UCSD-AML1 (cell line): Measurements from ENCODE around the gene RLBP1.

Experiments used
- DNase-seq: peaks from one replicate; lab custom pipeline; 2025; ENCODE audit not compliant: unreplicated experiment; lab: John Stamatoyannopoulos, UW

Gene RLBP1

DNA sequence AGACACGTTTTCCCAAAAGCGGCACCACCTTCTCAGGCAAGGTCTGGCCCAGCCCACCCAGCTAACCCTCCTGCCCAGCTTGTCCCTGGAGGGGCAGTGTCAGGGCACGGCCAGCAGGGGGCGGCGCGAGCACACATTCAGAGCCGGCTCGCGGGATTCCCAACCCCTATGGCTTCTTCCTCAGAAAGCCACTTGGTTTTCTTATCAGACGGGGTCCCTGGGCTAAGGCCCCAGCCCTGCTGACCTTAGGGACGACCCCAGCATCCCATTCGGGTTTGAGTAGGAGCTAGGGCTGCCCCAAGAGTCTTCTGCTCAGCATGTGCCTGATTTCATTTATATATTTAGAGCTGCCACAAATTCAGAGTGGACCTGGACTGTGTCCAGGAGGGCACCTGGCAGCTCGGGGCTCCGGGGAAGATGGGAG is 14.5 kb downstream of the RLBP1 start:
- peak; percentile 78 for DNase-seq

DNA sequence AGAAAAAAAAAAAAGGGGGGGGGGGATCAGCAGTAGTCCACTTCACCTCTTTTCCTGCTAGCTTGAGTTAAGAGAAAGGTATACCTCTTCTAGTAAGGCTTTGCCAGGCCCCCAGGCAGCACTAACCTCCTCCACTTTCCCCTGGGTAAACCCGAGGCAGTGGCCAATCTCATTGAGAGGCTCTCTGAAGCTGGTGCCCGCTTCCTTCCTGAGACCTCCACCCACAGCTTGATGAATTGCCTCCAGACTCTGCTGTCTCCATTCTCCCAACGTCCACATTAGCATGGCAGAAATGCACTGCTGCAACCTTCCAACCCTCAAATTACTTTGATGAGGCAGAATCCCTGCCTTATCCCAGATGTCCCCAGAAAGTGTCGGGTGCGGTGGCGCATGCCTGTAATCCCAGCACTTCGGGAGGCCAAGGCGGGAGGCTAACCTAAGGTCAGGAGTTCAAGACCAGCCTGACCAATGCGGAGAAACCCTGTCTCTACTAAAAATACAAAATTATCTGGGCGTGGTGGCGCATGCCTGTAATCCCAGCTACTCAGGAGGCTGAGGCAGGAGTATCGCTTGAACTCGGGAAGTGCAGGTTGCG is 15.3 kb downstream of the RLBP1 start:
- DNase-seq: peak; percentile 39

DNA sequence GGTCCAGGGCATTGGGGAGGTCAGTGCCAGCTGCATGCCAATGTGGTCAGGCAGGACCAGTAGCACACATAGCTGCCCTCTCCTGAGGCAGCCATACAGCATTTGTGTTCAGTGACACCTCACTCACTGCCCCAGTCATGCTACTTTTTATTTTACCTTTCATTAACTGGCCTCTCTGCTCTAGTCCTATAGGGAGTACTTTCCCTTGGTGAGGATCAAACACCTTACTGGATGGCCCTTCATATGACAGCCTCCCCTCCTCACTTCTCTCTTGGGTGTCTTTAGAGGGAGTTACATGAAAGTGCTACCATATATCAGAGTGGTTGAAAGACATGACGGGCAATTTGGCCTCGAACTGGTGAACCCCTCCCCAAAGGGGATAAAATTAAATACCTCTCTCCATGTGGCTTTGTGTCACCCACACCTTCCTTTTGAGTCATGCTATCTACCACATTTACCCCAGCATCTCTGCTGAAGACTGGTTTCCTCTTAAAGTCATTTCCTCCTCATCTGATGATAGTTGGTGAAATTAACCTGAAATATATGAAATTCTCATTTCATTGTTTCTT is 17.6 kb downstream of the RLBP1 start:
- no peak for DNase-seq

DNA sequence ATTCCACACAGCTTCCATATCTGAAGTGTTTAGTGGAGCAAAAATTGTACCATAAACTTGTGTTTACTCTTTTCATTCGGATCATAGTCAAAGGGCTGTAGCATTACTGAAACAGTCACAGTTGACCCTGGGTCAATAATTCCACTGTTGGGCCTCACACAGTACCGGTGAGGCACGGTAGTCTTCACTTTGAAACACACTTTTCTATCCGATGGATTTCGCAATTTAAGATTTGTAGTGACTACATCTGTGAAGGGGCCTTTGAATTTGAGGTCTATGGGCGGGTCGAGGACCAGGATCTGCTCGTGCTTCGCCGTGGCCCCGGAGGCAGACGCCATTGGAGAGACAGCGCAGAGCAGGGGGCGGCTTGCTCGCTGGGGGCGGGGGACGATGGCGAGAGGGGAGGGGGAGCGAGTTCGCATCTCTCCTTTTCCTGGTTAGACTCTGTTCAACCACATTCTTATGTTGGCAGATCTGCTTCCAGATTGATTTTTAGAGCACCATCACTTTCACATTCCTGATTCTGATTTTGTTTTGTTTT is 19.8 kb downstream of the RLBP1 start:
- no peak for DNase-seq

DNA sequence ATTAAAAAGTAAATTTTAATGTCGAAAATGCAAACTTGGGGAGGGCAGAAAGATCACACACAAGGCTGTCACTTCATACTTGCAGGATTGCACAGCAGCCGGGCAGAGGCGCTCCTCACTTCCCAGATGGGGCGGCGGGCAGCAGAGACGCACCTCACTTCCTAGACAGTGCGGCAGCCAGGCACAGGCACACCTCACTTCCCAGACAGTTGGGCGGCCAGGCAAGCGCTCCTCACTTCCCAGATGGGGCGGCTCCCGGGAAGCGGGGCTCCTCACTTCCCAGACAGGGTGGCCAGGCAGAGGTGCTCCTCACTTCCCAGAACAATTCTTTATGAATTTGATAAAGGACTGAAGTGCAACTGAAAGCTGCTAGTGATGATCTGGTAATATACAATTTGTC is 21.2 kb downstream of the RLBP1 start:
- DNase-seq: no peak

DNA sequence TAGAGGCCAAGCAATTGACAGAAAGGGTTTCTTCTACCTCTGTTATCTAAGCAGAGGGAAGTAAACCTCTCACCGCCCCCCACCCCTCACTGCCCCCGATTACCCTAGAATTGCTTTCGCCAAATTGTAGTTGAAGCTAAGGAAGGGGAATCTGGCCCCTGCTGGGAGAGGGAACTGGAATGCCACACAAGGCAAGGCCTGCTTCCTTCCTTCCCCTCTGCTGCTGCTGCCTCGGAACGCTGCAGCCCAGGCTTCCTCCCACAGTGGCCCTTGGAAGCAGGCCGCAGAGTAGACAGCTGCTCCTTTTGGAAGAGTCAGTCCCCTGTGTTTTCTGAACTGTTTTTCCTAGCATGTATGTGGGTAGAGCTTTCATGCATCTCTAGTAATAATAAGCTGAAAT is 21.6 kb downstream of the RLBP1 start:
- peak; percentile 47 for DNase-seq

DNA sequence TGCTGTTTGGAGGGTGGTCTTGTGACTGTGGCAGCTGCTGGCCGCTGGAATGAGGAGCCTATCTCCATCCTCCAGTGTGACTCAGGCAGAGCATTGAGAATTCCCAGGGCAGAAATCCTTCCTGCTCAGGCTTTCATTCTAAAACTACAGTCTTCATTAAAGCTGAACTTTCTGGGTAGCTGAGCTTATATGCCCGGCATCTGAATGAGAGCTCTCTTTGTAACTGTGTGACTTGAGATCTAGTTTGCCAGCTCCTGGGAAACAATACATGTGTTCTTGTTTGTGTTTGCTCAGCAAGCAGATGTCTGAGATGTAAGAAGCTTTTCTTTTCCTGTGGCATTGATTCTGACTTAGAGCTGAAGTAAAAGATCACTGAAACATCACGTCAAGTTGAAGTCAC is 22.4 kb downstream of the RLBP1 start:
- no peak for DNase-seq

DNA sequence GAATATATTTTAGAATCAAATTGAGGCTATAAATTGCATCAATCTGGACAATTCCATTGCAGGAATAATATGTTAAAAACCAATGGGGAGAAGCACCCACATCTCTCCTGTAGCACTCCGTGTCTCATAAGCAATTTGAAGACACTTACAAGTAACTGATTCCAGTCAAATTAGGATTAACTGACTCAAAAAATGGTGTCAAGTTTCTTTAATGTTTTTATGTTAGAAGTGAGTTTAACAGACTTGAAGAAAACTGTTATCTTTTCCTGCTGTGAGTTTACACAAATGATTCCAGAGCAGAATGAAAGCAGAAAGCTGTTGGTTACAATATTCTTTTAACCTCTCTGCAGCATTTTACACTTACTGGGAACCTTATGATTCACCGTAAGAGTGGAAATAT is 23.2 kb downstream of the RLBP1 start:
- no peak for DNase-seq

DNA sequence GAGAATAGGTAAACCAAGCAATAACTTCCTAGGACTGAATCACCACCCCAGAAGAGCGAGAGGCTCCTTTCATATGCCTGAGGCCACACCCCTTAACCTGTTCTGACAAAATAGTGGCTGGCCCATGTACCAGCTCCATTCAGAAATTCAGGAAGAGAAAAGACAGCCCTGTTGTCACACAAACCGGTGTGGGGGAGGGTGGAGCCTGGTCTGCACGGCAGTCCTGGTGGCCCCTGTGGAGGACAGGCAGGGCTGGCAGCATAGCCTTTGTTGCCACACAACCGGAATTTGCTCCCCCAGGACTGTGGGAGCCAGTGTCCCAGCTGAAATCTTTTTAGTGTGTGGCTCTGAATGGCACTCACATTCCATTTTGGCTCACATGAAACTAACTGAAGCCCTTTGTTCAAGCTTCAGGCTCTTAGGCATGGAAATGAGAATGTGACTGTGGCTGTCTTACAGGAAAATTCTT is 23.8 kb downstream of the RLBP1 start:
- peak; percentile 32 for DNase-seq

DNA sequence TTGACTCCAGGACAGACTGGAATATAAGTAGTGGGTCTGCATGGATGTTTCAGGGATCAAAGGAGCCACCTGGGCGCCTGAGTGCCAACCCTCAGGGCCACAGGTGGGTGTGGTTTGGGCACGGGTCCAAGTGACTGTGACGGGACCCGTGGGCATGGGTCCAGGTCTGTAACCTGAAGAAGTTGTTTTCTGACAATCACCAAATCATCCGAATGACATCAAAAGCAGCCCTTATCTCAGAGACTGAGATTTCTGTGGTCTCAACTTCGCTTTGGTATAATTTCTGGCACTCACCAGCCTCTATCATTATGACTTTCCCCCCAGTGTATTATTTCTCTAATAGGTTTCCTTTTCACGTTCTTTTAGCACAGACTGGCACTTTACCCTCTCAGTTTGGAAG is 24.4 kb downstream of the RLBP1 start:
- DNase-seq: no peak

DNA sequence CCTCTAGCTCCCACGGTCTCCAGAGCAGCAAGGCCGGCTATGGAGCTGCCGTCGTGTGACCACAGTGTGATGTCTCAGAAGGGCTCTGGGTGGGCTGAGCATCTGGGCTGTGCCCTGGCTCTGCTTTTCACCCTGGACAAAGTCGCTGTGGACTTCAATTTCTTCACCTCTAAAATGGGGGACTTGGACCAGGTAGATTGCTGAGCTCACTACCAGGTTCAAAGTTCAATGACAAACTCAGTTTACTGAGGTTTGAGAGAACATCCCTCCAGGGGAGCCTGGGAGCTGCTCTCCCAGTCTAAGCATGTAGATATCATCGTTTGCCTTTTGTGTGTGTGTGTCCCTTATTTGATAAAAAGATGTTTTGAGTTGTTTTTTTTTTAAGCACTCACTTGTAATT is 25.1 kb downstream of the RLBP1 start:
- no peak for DNase-seq

DNA sequence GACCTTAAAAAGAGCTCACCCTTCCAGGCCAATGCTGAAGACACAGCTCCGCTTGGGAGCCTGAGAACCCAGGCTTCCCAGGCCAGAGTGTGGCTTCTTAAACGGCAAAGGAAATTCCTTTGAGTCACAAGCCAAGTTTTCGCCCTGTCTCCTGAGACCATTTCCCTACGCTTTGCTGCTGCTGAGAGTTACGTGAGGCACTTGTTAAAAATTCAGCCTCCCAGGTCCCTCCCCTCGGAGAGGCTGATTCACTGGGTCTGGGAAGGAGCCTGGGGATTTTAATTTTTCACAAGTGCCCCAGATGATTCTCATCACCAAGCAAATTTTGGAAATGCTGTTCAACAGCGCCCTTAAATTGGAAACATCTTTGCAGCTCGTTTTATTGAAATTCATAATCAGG is 25.5 kb downstream of the RLBP1 start:
- no peak for DNase-seq

DNA sequence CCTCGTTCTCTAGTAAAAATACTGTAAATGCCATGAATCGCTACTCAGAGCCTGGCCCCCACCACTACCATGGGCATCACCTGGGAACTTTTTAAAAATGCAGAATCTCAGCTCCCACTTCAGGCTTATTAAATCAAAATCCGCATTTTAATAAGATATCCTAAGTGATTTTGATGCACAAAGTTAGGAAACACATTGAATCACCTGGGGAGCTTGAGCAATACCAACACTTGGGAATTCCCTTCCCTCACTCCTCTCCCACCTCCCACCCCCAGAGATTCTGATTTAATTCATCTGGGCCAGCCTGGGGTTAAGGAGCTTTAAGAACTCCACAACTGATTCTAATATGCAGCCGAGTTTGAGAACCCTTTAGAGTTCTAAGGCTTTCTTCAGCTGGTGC is 26.8 kb downstream of the RLBP1 start:
- no peak for DNase-seq

DNA sequence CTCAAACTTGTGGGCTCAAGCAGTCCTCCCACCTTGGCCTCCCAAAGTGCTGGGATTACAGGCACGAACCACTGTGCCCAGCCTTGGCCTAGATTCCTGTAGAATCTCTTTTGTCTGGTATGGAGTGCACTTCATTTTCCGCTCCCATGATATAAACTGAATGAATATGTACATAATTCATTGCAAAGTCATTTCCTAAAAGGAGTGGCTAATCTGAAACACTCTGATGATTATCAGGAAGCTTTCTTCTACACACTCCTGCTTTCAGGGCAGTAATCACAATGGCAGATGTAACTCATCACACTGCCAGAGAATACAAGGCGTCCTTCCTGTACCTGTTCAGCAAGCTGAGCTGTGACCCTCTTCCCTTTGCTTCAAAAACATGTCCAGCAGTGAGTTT is 28.6 kb downstream of the RLBP1 start:
- DNase-seq: no peak

DNA sequence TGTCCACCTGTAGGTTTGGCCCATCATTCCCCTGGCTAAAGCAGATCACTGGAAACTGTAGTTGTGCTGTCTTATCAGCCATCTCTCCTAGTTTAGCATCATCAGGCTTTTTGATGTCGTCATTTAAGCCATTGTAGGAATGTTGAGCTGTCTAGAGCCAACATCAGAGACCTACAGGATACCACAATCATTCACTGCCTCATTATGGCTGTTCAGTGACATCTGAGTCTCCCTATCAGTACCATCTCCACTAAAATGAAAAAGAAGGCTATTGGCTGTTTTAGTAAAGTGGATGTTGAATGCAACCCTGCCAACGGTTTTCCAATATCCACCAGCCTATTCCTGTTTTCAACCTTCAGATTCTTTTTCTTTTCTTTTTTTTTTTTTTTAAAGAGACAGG is 29.2 kb downstream of the RLBP1 start:
- DNase-seq: no peak

DNA sequence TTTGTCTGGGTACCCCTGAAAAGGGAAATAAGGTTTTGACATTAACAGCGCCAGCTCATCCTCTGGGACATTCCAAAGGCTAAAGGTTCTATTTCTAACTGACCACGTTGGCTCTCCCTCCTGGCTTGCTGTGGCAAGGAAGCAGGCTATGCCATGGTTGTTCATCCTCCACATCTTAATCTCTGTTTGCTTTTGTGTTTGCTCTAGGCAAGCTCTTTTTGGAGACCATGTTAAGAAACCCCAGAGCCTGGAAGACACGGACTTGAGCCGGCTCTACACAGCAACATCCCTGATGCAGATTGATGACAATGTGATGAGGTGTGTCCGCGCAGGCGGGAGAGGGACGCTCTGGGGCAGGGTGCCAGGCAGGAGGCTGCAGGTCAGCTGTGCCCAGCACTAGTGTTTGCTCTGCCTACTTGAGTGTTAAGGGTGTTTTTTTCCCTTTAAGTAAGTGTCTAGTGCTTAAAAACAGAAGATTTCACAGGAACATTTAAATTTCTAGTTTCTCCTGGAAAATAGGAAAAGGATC is 33.3 kb downstream of the RLBP1 start:
- no peak for DNase-seq

DNA sequence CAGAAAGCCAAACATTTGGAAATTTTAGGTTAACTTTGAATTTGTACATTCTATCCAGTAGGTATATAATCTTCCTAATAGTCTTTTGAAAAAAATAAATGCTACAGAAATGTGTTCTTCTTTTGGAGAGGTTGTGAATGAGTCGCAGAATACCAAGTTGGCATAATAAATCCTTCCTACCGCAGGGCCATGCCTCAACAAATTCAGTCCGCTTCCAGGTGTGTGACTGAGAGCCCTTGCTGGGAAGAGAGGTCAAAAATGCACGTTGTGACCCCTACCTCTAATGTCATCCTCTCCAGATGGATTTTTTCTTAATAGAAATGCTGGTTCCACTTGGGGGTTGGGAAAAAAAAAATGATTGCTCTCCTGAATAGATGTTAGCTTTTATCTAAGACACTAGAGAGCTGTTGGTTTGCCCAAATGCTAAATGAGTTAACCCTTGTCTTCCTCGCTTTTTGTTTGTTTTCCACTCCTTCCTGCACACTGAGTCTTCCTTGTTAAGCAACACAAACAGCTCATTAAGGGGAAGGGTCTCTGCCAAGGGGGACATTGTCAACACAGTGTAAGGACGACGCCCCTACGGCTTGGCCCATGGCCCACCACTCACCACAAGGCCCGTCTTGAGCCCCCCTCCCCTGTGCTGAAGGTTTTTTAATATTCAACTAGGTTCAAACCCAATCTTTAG is 33.9 kb downstream of the RLBP1 start:
- DNase-seq: no peak

DNA sequence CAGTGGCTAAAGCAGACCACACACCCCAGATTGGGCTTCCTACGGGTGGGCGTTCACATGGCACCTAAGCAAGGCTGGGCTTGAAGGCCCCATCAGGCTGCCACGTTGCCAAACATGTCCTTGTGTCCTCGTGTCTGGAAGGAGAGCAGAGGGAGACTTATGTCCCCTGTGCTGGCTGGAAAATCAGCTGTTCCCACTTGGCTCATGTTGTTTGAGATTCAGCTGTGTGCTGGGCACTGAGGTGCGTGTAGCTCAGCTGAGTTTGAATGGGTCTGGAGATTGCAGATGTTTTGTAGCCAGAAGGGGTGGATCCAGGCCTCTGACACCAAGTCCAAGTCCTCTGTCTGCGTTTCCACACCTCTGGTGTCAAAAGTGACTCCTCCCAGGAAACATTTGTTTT is 34.6 kb downstream of the RLBP1 start:
- DNase-seq: no peak

DNA sequence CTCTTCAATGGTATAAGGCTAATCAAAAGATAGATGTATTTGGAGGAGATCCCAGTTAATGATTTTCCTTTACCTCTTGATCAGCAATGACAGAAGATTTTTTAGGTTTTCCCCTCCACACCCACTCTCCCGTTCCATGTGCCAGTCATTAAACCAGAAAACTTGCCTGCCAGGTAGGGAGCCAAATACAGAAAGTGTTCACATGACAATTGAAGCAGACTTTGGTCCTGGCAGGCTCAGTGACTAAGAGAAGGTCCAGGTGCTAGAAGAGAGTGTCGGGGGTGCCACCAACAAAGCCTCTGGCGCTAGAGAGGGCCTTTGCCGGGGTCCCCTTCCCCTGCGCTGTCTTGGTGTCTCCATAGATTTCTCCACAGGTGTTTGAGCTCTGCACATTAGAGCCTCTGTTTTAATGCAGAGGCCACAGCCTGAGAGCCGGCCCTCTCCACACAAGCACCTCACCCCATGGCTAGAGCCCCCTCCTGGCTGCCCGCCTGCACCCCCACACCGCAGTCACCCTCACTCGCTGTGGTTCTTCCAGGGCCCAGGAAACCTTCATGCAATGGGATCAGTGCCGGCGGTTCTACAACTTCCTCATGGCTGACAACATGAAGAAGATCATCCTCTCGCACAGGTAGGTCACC is 36.4 kb downstream of the RLBP1 start:
- no peak for DNase-seq

DNA sequence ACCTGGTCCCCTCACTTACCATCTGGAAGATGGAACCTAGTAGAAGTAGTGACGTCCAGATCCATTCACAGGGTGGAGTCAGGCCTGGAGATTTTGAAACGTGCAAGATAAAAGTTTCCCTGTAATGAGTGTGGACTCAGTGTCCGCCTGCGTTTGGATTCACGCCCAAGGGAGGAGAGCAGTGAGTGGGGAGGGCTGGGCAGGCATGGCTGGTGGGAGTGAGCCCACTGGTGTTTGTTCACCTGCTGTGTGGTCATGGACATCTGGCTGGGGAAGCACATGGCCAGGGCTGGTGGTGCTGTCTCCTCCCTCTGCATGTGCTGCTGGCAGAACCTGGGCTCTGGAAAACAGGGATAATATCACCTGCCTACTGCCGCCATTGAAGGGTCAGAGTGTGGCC is 37.0 kb downstream of the RLBP1 start:
- DNase-seq: no peak

DNA sequence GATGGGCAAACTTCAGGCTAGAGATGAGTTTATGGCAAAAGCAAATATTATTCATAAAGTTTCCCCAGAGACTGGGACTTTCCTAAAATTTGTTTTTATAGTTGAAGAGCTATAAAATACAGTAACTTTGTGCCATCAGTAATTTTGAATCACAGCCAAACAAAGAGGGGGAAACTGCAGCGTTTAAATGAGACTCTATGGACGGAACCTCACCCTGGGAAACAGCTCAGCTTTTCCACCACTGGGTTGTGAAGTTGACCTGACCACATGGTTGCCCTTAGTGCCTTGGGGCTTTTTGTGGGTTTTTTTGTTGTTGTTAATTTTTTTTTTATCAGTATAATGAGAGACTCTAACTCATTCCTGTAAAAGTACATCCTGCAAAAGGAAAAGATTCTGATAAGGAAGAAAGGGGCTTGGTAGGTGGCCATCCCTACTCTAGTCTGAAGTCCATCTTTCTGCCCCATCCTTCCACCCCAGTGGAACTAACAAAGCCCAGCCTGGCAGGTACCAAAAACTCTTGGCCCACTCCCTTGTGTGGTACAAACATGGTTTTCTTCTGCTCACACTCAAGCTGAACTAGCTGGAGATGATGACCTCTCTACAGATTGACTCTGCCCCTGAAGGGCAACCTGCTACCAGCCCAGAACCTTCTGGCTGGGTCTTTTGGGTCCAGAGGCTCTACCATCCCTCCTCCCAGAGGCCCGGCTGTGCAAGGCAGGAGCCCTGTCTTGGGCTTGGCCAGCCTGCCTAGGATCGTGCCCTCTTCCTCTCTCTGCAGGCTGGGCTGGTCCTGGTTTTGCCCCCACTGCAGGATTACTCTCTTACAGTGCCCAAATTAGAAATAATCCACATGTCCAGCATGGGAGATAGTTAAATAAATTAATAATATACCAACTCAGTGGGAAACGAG is 41.2 kb downstream of the RLBP1 start:
- DNase-seq: no peak
